ENCODE data around the gene GFOD2.

The GFOD2 gene

GRCh38 chr16:67668495-67669157, 50.5 kb downstream of the GFOD2 start:
- DNase-seq: no peak

- DNase-seq: peak; percentile 38 to 79 (median 58)
Observed at GRCh38 chr16:67667817-67668494, 51.2 kb downstream of the GFOD2 start.

GRCh38 chr16:67667453-67667816, 51.7 kb downstream of the GFOD2 start:
- no peak for DNase-seq

GRCh38 chr16:67666559-67667452, 52.3 kb downstream of the GFOD2 start, which contains the start of the genes C16orf86 and ENKD1:
Gene C16orf86, plus strand, starts transcription at chr16:67666814. Its CDS starts 157 bp downstream, at chr16:67666971.
Gene ENKD1, minus strand, starts transcription at chr16:67666750. Its CDS starts 308 bp downstream, at chr16:67666442.
- peak; percentile 40 to 75 (median 52) for DNase-seq

GRCh38 chr16:67666032-67666551, 53.0 kb downstream of the GFOD2 start:
- no peak for DNase-seq

GRCh38 chr16:67665598-67665997, 53.5 kb downstream of the GFOD2 start:
- DNase-seq: no peak

GRCh38 chr16:67664871-67665270, 54.2 kb downstream of the GFOD2 start:
- DNase-seq: no peak

- no peak for DNase-seq
Observed at GRCh38 chr16:67664258-67664657, 54.9 kb downstream of the GFOD2 start.

- DNase-seq: no peak
Observed at GRCh38 chr16:67663877-67664222, 55.3 kb downstream of the GFOD2 start.

GRCh38 chr16:67663151-67663876, 55.8 kb downstream of the GFOD2 start:
- DNase-seq: peak in 1 of 4 experiments; percentile 21

GRCh38 chr16:67662653-67663010, 56.5 kb downstream of the GFOD2 start:
- DNase-seq: no peak

- DNase-seq: no peak
Observed at GRCh38 chr16:67661886-67662652, 57.0 kb downstream of the GFOD2 start.

- no peak for DNase-seq
Observed at GRCh38 chr16:67661101-67661761, 57.9 kb downstream of the GFOD2 start.

- DNase-seq: peak; percentile 72 to 88 (median 84)
Observed at GRCh38 chr16:67660564-67661028, 58.5 kb downstream of the GFOD2 start, which contains the start of gene PARD6A. Gene PARD6A, plus strand, starts transcription at chr16:67660960. Its CDS starts 79 bp downstream, at chr16:67661039.

GRCh38 chr16:67659675-67660563, 59.2 kb downstream of the GFOD2 start, which contains the start of gene ACD:
Gene ACD, minus strand, starts transcription at chr16:67660260. Its CDS starts 40 bp downstream, at chr16:67660220.
- DNase-seq: peak; percentile 78 to 92 (median 88)

- no peak for DNase-seq
Observed at GRCh38 chr16:67658849-67659674, 60.1 kb downstream of the GFOD2 start.

GRCh38 chr16:67657751-67658518, 61.2 kb downstream of the GFOD2 start:
- DNase-seq: no peak
